H1 (cell line): ENCODE data around the gene SNRPD3.

Source experiments
- EP300 ChIP-seq, 2 experiments: IDR thresholded peaks; 1 replicate in 1 of 2; 2 replicates in 1 of 2; pipeline ENCODE4 v1.6.1; 2011 to 2012; ENCODE audit warnings: low read depth in 2 of 2, low read length in 2 of 2, mild to moderate bottlenecking in 2 of 2, borderline replicate concordance in 1 of 2, inconsistent platforms in 1 of 2, moderate library complexity in 1 of 2
- NRF1 ChIP-seq: IDR thresholded peaks from 2 replicates; pipeline ENCODE4 v1.6.1; 2011; ENCODE audit warnings: mild to moderate bottlenecking, low read depth, low read length, improper control_type of control experiment
- POLR2AphosphoS5 ChIP-seq: IDR thresholded peaks from 2 replicates; pipeline ENCODE4 v1.6.1; 2011; ENCODE audit warnings: low read depth, low read length
- TF ChIP-seq, protein P1 (sequence below): IDR thresholded peaks from 2 replicates; pipeline ENCODE4 v1.6.1; 2011; ENCODE audit warnings: low read depth, mild to moderate bottlenecking, low read length; ENCODE audit not compliant: insufficient read depth

DNA sequence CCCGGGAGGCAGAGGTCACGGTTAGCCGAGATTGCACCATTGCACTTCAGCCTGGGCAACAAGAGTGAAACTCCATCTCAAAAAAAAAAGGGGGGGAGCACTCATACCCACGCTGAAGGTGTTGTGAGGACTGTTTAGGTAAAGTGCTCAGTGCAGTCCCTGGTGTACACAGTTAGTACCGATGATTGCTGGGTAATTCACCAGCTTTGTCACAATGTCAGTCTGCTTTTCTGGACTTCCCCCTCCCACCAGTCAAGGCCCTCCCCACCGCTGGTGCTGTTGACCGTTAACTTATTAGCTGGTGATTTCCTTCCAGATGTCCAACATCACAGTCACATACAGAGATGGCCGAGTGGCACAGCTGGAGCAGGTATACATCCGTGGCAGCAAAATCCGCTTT is 11.9 kb downstream of the SNRPD3 start:
- TF ChIP-seq POLR2AphosphoS5 (no peak), EP300 (IDR thresholded peaks at IDR 0.05; ENCODE audit: borderline replicate concordance in 1 of 2, low read depth in 2 of 2, low read length in 2 of 2) (no peak), NRF1 (no peak)
- TF ChIP-seq, protein P1, sequence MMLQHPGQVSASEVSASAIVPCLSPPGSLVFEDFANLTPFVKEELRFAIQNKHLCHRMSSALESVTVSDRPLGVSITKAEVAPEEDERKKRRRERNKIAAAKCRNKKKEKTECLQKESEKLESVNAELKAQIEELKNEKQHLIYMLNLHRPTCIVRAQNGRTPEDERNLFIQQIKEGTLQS, result no peak
